ENCODE results near the gene PGPEP1. TPM values are rescaled to one million over a fixed set of nuclear protein-coding genes. Genes with fewer than 3 reads are reported as not detected.
"Not testable (repeated sequence)": the region's sequence is repeated elsewhere in the genome, so short reads cannot be mapped to it uniquely, and the experiment has no call there.

PGPEP1 gene
- polyA plus RNA-seq, 1 experiment = 22.0 TPM

DNA sequence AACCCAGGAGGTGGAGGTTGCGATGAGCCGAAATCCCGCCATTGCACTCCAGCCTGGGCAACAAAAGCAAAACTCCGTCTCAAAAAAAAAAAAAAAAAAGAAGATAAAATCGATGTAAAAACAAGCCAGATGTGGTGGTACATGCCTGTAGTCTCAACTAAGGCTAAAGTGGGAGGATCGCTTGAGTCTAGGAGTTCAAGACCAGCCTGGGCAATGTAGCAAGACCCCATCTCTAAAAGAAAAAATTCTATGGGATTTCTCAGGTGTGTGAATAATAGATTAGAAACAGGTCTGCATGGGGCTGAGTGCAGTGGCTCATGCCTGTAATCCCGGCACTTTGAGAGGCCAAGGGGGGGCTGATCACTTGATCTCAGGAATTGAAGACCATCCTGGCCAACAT lies 11.1 kb downstream of the PGPEP1 start:
- CTCF ChIA-PET = no interaction called here
- TF ChIP-seq, protein P1, sequence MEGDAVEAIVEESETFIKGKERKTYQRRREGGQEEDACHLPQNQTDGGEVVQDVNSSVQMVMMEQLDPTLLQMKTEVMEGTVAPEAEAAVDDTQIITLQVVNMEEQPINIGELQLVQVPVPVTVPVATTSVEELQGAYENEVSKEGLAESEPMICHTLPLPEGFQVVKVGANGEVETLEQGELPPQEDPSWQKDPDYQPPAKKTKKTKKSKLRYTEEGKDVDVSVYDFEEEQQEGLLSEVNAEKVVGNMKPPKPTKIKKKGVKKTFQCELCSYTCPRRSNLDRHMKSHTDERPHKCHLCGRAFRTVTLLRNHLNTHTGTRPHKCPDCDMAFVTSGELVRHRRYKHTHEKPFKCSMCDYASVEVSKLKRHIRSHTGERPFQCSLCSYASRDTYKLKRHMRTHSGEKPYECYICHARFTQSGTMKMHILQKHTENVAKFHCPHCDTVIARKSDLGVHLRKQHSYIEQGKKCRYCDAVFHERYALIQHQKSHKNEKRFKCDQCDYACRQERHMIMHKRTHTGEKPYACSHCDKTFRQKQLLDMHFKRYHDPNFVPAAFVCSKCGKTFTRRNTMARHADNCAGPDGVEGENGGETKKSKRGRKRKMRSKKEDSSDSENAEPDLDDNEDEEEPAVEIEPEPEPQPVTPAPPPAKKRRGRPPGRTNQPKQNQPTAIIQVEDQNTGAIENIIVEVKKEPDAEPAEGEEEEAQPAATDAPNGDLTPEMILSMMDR (IDR thresholded peaks at IDR 0.05; ENCODE audit: low read depth, low read length) = no peak
- no peak for DNase-seq (ENCODE audit: low read depth, low spot score)
- Histone ChIP-seq H3K9me3 (ENCODE audit: control insufficient read depth, insufficient read depth, low read length) (peaks cover 1% of the 10 kb centered on the region), H3K4me3 (ENCODE audit: low read depth, low read length) (no peak overlapping the region), H3K27me3 (ENCODE audit: control insufficient read depth, insufficient read depth, low read length) (no peaks in the 10 kb centered on the region), H3K27ac (ENCODE audit: low read depth, low read length) (no peak overlapping the region)
- POLR2A ChIA-PET = no interaction called here

- TF ChIP-seq, protein P1 (IDR thresholded peaks at IDR 0.05; ENCODE audit: low read depth, low read length) = no peak
- no peak for DNase-seq (ENCODE audit: low read depth, low spot score)
- POLR2A ChIA-PET = no interaction called here
- no peak overlapping the region for H3K4me3 ChIP-seq (ENCODE audit: low read depth, low read length)
- CTCF ChIA-PET = interaction anchor here (0.7 to 1.1 kb wide), 2 partner anchors 14 to 34 kb away, joined by 4 to 5 read pairs; no protein-coding TSS in a partner anchor
- no peak overlapping the region for H3K27ac ChIP-seq (ENCODE audit: low read depth, low read length)
- no peaks in the 10 kb centered on the region for H3K27me3 ChIP-seq (ENCODE audit: control insufficient read depth, insufficient read depth, low read length)
- peaks cover 15% of the 10 kb centered on the region for H3K9me3 ChIP-seq (ENCODE audit: control insufficient read depth, insufficient read depth, low read length)
Measured at GRCh38 chr19:18353378-18354005, 13.1 kb downstream of the PGPEP1 start.

DNA sequence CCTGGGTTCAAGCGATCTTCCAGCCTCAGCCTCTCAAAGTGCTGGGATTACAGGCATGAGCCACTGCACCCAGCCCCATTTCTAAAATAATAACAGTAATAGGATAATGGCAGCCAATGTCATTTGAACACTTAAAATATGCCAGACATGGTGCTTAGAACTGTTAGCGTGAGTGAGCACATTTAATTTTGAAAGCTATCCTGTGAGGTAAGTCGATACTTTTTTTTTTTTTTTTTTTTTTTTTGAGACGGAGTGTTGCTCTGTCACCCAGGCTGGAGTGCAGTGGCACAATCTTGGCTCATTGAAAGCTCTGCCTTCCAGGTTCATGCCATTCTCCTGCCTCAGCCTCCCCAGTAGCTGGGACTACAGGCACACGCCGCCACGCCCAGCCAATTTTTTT lies 14.3 kb downstream of the PGPEP1 start:
- ChIA-PET POLR2A (interaction anchor here (1.1 kb wide), 1 partner anchor 74 kb away, joined by 4 read pairs; the partner anchor contains the start of gene JUND), CTCF (interaction anchor here (0.6 to 1.1 kb wide), 4 partner anchors 13 to 588 kb away, joined by 3 to 6 read pairs (median 4); no protein-coding TSS in a partner anchor)
- H3K27me3 ChIP-seq (ENCODE audit: control insufficient read depth, insufficient read depth, low read length); H3K4me3 ChIP-seq (ENCODE audit: low read depth, low read length); H3K27ac ChIP-seq (ENCODE audit: low read depth, low read length); DNase-seq (ENCODE audit: low read depth, low spot score): not testable (repeated sequence)
- peaks cover 15% of the 10 kb centered on the region for H3K9me3 ChIP-seq (ENCODE audit: control insufficient read depth, insufficient read depth, low read length)

- DNase-seq (ENCODE audit: low read depth, low spot score) = no peak
- peaks cover 15% of the 10 kb centered on the region for H3K9me3 ChIP-seq (ENCODE audit: control insufficient read depth, insufficient read depth, low read length)
- no peaks in the 10 kb centered on the region for H3K27me3 ChIP-seq (ENCODE audit: control insufficient read depth, insufficient read depth, low read length)
- TF ChIP-seq, protein P1 (IDR thresholded peaks at IDR 0.05; ENCODE audit: low read depth, low read length) = no peak
- no peak overlapping the region for H3K4me3 ChIP-seq (ENCODE audit: low read depth, low read length)
- H3K27ac ChIP-seq (ENCODE audit: low read depth, low read length) = no peak overlapping the region
- ChIA-PET POLR2A (no interaction called here), CTCF (interaction anchor here (1.0 kb wide), 1 partner anchor 53 kb away, joined by 4 read pairs; no protein-coding TSS in a partner anchor)
Measured at GRCh38 chr19:18357041-18357440, 16.6 kb downstream of the PGPEP1 start.

- H3K27me3 ChIP-seq (ENCODE audit: control insufficient read depth, insufficient read depth, low read length) = no peaks in the 10 kb centered on the region
- no peak for DNase-seq (ENCODE audit: low read depth, low spot score)
- TF ChIP-seq, protein P1 (IDR thresholded peaks at IDR 0.05; ENCODE audit: low read depth, low read length) = no peak
- CTCF ChIA-PET = interaction anchor here (1.5 kb wide), 2 partner anchors 24 to 26 kb away, joined by 3 to 8 read pairs; partner anchors contain the start of gene GDF15
- peaks cover 19% of the 10 kb centered on the region for H3K9me3 ChIP-seq (ENCODE audit: control insufficient read depth, insufficient read depth, low read length)
- POLR2A ChIA-PET = interaction anchor here (0.6 kb wide), 1 partner anchor 70 kb away, joined by 3 read pairs; no protein-coding TSS in a partner anchor
- no peak overlapping the region for H3K4me3 ChIP-seq (ENCODE audit: low read depth, low read length)
- no peak overlapping the region for H3K27ac ChIP-seq (ENCODE audit: low read depth, low read length)
Measured at GRCh38 chr19:18361646-18362045, 21.2 kb downstream of the PGPEP1 start.
